ENCODE data around the gene NINL. TPM values are rescaled to one million over a fixed set of nuclear protein-coding genes. Genes with fewer than 3 reads are reported as not detected.

NINL gene
- total and polyA plus RNA-seq, 10 donors = 3.1 to 16.1 (median 8.1) TPM

GRCh38 chr20:25469558-25469957 lies 115.8 kb downstream of the NINL start:
- H3K27ac ChIP-seq = no peak overlapping the region
- TF ChIP-seq CTCF (IDR thresholded peaks at IDR 0.05 in 8 of 11, conservative IDR thresholded peaks at IDR 0.05 in 3 of 11) (no peak), POLR2A (IDR thresholded peaks at IDR 0.05) (no peak), POLR2AphosphoS5 (IDR thresholded peaks at IDR 0.05) (no peak)
- no peaks in the 10 kb centered on the region for H3K27me3 ChIP-seq (replicated peaks in 1 of 7)
- WGBS, 5 donors = 86 to 93% (median 88%) methylated on average over 13 of the region's 13 CpGs
- intact Hi-C loops (cut with DNase I; ENCODE audit: low total_unique reads) = no loop called here
- peaks cover 0 to 35% (median 2%) of the 10 kb centered on the region in 6 donors for H3K36me3 ChIP-seq
- no peaks in the 10 kb centered on the region for H3K4me1 ChIP-seq
- no peaks in the 10 kb centered on the region for H3K9me3 ChIP-seq
- H3K4me3 ChIP-seq = no peak overlapping the region
- DNase-seq = peak; percentile 45

DNA sequence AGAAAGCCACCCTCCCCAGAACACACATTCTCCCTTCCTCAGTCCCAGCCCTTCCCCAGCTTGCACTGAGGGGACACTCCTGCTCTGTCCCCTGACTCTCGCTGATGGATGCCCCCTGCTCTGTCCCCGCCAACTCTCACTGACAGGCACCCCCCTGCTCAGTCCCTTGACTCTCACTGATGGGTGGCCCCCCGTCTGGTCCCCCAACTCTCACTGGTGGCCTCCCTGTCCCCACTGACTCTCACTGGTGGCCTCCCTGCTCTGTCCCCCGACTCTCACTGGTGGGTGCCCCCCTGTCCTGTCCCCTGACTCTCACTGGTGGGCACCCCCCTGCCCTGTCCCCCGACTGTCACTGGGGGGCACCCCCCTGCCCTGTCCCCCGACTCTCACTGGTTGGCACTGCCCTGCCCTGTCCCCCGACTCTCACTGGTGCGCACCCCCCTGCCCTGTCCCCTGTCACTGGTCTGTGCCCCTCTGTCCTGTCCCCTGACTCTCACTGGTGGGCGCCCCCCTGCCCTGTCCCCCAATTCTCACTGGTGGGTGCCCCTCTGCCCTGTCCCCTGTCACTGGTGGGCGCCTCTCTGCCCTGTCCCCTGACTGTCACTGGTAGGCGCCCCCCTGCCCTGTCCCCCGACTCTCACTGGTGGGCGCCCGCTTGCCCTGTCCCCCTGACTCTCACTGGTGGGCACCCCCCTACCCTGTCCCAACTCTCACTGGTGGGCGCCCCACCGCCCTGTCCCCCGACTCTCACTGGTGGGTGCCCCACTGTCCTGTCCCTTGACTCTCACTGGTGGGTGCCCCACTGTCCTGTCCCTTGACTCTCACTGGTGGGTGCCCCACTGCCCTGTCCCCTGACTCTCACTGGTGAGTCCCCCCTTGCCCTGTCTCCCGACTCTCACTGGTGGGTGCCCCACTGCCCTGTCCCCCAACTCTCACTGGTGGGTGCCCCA lies 116.9 kb downstream of the NINL start:
- Histone ChIP-seq H3K27ac (no peak overlapping the region), H3K4me3 (no peak overlapping the region), H3K36me3 (peaks cover 0 to 35% (median 2%) of the 10 kb centered on the region in 6 donors), H3K27me3 (replicated peaks in 1 of 7) (no peaks in the 10 kb centered on the region), H3K4me1 (no peaks in the 10 kb centered on the region), H3K9me3 (no peaks in the 10 kb centered on the region)
- no peak for TF ChIP-seq CTCF (IDR thresholded peaks at IDR 0.05 in 8 of 11, conservative IDR thresholded peaks at IDR 0.05 in 3 of 11)
- TF ChIP-seq POLR2A (IDR thresholded peaks at IDR 0.05) = no peak
- no peak for TF ChIP-seq POLR2AphosphoS5 (IDR thresholded peaks at IDR 0.05)
- peak; percentile 61 for DNase-seq
- intact Hi-C loops (cut with DNase I; ENCODE audit: low total_unique reads) = no loop called here
- 89 to 95% (median 93%) methylated on average over 18 of the region's 18 CpGs for WGBS, 5 donors

DNA sequence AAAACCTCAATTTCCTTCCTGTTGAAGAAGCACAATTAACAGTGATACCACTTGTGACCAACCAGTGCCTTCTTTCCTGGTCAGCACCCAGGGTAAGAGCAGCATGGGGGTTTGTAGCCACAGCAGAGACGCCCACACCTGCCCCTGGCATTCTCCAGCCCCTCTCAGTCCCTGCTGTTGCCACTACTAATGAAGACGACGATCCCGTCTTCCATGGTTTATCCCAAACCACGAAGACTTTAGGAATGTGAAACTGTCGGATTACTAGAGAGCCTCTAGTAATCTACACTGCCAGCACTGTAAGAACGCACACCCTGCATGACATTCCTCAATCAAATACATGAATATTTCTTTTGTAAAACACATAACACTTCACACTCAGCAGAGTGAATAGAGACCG lies 117.9 kb downstream of the NINL start:
- 88 to 93% (median 90%) methylated on average over 8 of the region's 8 CpGs for whole genome bisulfite sequencing, 5 donors
- Histone ChIP-seq H3K4me3 (no peak overlapping the region), H3K9me3 (no peaks in the 10 kb centered on the region), H3K27me3 (replicated peaks in 1 of 7) (no peaks in the 10 kb centered on the region), H3K36me3 (peaks cover 0 to 35% (median 2%) of the 10 kb centered on the region in 6 donors), H3K27ac (no peak overlapping the region), H3K4me1 (no peaks in the 10 kb centered on the region)
- TF ChIP-seq POLR2A (IDR thresholded peaks at IDR 0.05) (no peak), CTCF (IDR thresholded peaks at IDR 0.05 in 8 of 11, conservative IDR thresholded peaks at IDR 0.05 in 3 of 11) (no peak), POLR2AphosphoS5 (IDR thresholded peaks at IDR 0.05) (no peak)
- intact Hi-C loops (cut with DNase I; ENCODE audit: low total_unique reads) = no loop called here
- no peak for DNase-seq

DNA sequence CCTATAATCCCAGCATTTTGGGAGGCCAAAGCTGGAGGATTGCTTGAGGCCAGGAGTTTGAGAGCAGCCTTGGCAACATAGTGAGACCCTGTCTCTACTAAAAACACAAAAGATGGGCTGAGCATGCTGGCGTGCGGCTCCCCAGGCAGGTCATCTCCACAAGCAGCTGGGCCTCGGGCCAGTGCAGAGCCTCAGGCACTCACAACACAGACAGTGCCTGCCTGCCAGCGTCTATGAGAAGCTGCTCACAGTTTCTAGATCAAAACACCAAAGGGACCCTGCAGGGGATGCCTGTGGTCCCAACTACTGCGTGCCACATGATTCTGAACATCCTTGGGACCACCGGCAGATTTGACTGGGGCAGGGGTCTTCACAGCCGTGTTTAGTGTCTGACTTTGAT lies 118.5 kb downstream of the NINL start:
- intact Hi-C loops (cut with DNase I; ENCODE audit: low total_unique reads) = no loop called here
- peak; percentile 43 for DNase-seq
- Histone ChIP-seq H3K4me3 (no peak overlapping the region), H3K9me3 (no peaks in the 10 kb centered on the region), H3K36me3 (peaks cover 0 to 40% (median 2%) of the 10 kb centered on the region in 6 donors), H3K27me3 (replicated peaks in 1 of 7) (no peaks in the 10 kb centered on the region), H3K27ac (no peak overlapping the region), H3K4me1 (no peaks in the 10 kb centered on the region)
- WGBS, 5 donors = 87 to 97% (median 92%) methylated on average over 7 of the region's 7 CpGs
- TF ChIP-seq CTCF (IDR thresholded peaks at IDR 0.05 in 8 of 11, conservative IDR thresholded peaks at IDR 0.05 in 3 of 11) = no peak
- no peak for TF ChIP-seq POLR2AphosphoS5 (IDR thresholded peaks at IDR 0.05)
- no peak for TF ChIP-seq POLR2A (IDR thresholded peaks at IDR 0.05)

Measured in spleen (tissue), 11 donors.